BJ (cell line): ENCODE results near the gene PGM5. TPM values are rescaled to one million over a fixed set of nuclear protein-coding genes. Genes with fewer than 3 reads are reported as not detected.

Experiments used
- CTCF ChIA-PET: fragments of 350-600 bp; formaldehyde crosslinking; extraction: SDS; loops from one replicate; lab custom pipeline; 2021; ENCODE audit warnings: antibody characterized with exemption, inconsistent platforms; lab: Yijun Ruan, JAX
- POLR2A ChIA-PET: fragments of 300-600 bp; sonication (Branson Sonifier 250); formaldehyde crosslinking; extraction: SDS; loops from one replicate; lab custom pipeline; 2021; ENCODE audit warnings: antibody characterized with exemption; lab: Charles Lee
- DNase-seq: peaks from one replicate; pipeline ENCODE4 v3.0.0-alpha.2; 2011; ENCODE audit warnings: low read depth
- H3K27me3 ChIP-seq: 2 replicates; pipeline ENCODE4 v1.6.0; 2011; ENCODE audit warnings: low read length; ENCODE audit not compliant: control insufficient read depth, insufficient read depth
- H3K36me3 ChIP-seq: 2 replicates; pipeline ENCODE4 v1.5.1; 2011; ENCODE audit warnings: low read length; ENCODE audit not compliant: control insufficient read depth, insufficient read depth
- H3K4me3 ChIP-seq: 2 replicates; pipeline ENCODE4 v1.5.1; 2011; ENCODE audit warnings: low read depth, mild to moderate bottlenecking, control low read depth, low read length
- CTCF ChIP-seq: IDR thresholded peaks from 2 replicates; pipeline ENCODE4 v1.5.1; 2011; ENCODE audit warnings: low read depth, mild to moderate bottlenecking, control low read depth, inconsistent platforms, low read length, moderate library complexity; ENCODE audit not compliant: insufficient read depth
- polyA plus RNA-seq: library from polyadenylated mRNA; depleted of rRNA; stranded (reverse); fragments of >200 nt; gene quantifications from 2 replicates; pipeline ENCODE4 v1.2.3, GENCODE V29; 2011

Gene PGM5
- polyA plus RNA-seq, 1 experiment = 8.7 TPM

DNA sequence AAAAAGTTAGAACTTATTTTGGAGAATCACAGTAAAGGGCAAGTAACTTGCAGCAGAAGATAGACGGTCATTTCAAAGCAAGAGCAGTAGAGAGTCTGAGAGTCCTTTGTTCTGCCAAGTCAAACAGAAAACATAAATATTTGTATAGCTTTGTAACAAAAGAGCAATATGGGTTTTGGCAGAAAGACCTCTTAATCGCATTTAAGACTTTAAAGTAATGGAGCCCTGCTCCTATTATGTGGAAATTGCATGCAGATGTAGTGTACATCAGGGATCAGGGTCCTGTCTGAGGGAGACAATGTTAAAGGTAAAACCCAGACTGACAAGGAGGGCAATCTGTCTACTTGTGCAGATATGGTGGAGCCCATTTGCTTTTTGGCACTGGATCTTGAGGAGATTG lies 87.2 kb downstream of the PGM5 start:
- ChIA-PET POLR2A (no interaction called here), CTCF (interaction anchor here (1.5 kb wide), 1 partner anchor 30 kb away, joined by 3 read pairs; no protein-coding TSS in a partner anchor)
- TF ChIP-seq CTCF = no peak
- Histone ChIP-seq H3K27me3 (no peaks in the 10 kb centered on the region), H3K36me3 (no peaks in the 10 kb centered on the region), H3K4me3 (no peak overlapping the region)
- DNase-seq = no peak

- Histone ChIP-seq H3K27me3 (no peaks in the 10 kb centered on the region), H3K4me3 (no peak overlapping the region), H3K36me3 (no peaks in the 10 kb centered on the region)
- DNase-seq = no peak
- POLR2A ChIA-PET = no interaction called here
- no peak for TF ChIP-seq CTCF
- CTCF ChIA-PET = interaction anchor here (0.8 kb wide), 1 partner anchor 12 kb away, joined by 4 read pairs; no protein-coding TSS in a partner anchor
Observed at GRCh38 chr9:68446836-68447235, 90.4 kb downstream of the PGM5 start.

- H3K27me3 ChIP-seq = no peaks in the 10 kb centered on the region
- no peak for DNase-seq
- TF ChIP-seq CTCF = no peak
- H3K36me3 ChIP-seq = no peaks in the 10 kb centered on the region
- CTCF ChIA-PET = no interaction called here
- POLR2A ChIA-PET = no interaction called here
- H3K4me3 ChIP-seq = no peak overlapping the region
Observed at GRCh38 chr9:68447611-68448010, 91.2 kb downstream of the PGM5 start.

GRCh38 chr9:68454579-68455334 lies 98.3 kb downstream of the PGM5 start:
- H3K4me3 ChIP-seq = no peak overlapping the region
- no peak for DNase-seq
- no peaks in the 10 kb centered on the region for H3K36me3 ChIP-seq
- CTCF ChIA-PET = no interaction called here
- H3K27me3 ChIP-seq = no peaks in the 10 kb centered on the region
- POLR2A ChIA-PET = no interaction called here
- TF ChIP-seq CTCF = no peak

DNA sequence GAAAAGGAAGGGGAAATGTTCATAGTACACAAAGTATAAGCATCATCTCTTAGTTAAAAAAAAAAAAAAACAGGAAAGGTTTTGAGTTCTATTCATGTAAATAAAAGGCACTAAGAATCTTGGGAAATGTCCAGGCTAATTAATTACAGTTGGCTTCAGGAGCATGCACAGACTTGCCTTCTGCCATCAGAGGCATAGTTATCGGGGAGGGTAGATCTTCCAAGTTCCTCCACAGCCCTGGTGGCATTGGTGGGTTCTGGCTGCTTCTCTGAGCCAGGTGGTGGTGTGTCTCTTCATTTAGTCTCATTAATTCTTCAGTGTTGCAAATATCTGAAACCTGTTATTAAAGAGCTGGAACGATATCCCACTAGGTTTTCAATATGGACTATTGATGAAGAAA lies 99.0 kb downstream of the PGM5 start:
- TF ChIP-seq CTCF = no peak
- Histone ChIP-seq H3K4me3 (no peak overlapping the region), H3K27me3 (no peaks in the 10 kb centered on the region), H3K36me3 (no peaks in the 10 kb centered on the region)
- no peak for DNase-seq
- CTCF ChIA-PET = no interaction called here
- POLR2A ChIA-PET = no interaction called here
